Left hindlimb (tissue), 1 donor: Measurements from ENCODE around the gene RBFOX2.
"Not testable (repeated sequence)": the region's sequence is repeated elsewhere in the genome, so short reads cannot be mapped to it uniquely, and the experiment has no call there.

Experiments
- DNase-seq: peaks from one replicate; pipeline ENCODE4 v3.0.0-alpha.2; 2018

Gene RBFOX2

DNA sequence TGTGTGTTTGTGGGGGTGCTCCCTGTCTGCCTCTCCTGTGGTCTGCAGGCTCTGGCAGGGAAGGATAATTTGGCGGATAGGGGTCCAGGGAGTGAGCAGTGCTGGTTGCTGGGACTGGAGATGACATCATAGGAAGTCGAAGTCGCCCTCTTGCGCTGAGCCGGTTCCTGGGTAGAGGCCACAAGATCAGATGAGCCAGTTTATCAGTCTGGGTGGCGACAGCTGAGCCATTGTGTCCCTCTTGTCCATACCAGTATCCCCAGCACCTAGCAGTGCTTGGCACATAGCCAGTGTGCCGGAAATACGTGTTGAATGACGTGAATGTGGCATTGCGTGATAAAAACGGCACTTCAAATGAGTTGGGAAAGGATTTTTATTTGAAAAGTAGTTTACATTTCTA lies 301.2 kb downstream of the RBFOX2 start:
- no peak for DNase-seq

DNA sequence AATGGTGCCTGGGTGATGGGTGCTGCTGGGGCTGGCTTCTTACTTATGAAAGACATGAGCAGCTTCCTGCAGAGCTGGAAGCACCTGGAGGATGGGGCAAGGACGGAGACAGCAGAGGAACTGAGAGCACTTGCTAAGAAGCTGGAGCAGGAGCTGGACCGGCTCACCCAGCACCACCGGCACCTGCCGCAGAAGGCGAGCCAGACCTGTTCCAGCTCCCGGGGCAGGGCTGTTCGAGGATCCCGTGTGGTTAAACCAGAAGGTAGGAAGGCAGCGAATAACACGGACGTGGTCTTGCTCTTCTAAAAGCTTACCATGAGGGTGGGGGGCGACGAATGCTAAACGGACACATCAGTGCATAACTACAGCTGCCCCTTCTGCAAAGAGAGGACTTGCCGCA lies 301.7 kb downstream of the RBFOX2 start:
- no peak for DNase-seq

DNA sequence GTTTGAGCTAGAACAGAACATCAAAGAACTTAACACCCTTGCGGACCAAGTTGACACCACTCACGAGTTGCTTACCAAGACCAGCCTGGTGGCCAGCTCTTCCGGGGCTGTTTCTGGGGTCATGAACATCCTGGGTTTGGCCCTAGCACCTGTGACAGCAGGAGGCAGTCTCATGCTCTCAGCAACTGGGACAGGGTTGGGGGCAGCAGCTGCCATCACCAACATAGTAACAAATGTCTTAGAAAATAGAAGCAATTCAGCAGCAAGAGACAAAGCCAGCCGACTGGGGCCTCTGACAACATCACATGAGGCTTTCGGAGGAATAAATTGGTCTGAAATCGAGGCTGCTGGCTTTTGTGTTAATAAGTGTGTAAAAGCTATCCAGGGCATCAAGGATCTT lies 302.2 kb downstream of the RBFOX2 start:
- no peak for DNase-seq

DNA sequence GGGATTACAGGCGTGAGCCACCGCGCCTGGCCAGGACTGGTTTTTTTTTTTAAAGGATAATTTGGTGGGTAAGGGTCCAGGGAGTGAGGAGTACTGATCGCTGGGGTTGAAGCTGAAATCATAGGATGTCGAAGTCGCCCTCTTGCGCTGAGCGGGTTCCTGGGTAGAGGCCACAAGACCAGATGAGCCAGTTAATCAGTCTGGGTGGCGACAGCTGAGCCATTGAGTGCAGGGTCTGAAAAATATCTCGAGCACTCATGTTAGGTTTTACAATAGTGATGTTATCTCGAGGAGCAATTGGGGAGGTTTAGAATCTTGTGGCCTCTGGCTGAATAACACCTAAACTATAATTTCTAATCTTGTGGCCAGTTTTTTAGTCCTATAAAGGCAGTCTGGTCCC lies 303.1 kb downstream of the RBFOX2 start:
- no peak for DNase-seq

DNA sequence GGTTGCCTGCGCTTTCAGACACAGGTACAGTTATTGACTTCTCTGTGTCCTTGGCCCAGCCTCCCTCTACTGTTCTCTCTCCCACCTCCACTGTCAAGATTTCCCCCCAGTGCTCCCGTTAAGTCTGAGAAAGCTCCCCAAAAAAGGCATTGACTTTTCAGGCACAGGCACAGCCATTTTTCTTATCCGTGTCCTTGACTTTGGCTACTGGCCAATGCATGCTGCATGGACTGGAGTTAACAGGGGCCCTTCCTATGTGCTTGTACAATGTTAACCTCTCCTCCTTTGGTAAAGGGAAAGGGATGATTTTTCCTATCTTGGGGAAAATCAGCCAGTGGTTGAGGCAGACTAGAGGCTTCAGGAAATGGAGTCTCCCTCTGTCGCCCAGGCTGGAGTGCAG lies 306.7 kb downstream of the RBFOX2 start:
- DNase-seq: no peak

DNA sequence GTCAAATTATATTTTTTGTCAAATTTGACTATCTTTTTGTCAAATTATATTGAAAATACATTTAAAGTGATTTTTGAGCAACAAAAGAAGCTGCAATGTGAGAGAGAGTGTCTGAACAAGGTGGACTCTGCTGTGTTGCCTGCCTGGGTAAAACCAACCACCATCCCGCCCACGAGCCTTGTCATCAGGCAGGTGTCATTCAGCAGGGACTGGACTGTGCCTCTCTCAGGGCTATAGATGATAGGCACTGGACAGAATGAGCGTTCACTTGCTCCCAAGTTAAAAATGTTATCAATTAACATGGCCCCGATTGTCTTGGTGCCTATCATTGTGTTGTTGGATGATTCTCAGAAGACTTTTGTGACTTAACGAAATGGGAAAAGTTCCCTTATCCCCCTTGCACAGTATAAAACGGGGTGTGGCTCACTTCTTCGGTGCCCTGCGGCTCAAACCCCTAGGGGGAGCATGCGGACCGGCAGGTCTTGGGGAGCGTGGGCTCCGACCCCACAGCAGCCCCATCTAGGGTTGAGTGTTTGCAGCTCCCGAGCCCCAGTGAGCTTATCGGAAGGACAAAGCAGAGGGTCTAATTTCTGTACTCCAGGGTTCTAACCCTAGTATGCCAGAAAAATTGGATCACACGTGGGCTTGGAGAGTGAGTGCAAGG lies 309.3 kb downstream of the RBFOX2 start:
- DNase-seq: no peak

DNA sequence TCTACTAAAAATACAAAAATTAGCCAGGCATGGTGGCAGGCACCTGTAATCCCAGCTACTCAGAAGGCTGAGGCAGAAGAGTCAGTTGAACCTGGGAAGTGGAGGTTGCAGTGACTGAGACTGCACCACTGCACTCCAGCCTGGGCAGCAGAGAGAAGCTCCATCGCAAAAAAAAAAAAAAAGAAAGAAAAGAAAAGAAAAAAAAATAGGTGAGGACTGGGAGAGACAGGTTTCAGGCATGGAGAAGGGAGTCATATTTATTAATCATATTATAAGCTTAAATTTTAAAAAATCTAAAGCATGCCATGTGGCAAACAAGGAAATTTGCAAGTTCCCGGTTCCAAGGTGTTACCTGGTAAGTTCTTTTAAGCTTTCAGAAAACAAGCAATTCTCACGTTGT lies 311.1 kb downstream of the RBFOX2 start, which contains the start of gene APOL5:
APOL5 (plus strand) TSS at position 301 of the 400 bp plus-strand sequence; CDS start at position 301, 0 bp downstream.
- DNase-seq: no peak

DNA sequence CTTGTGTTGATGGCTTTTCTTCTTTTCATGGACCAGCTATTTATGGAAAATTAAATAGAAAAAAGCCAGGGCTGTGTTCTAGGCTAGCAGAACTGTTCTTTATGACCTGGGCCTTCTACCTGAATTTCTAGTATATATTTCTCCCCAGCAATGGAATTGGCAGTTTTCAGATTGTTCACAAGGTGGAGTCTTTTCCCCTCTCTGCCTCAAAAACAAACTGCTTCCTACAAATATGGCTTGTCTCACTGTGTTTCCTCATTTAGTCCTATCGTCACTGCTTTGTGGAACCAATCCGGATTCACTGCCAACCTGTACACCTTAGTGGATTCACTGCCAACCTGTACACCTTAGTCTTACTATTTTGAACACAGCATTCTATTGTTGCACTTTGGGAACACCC lies 316.0 kb downstream of the RBFOX2 start:
- DNase-seq: no peak

DNA sequence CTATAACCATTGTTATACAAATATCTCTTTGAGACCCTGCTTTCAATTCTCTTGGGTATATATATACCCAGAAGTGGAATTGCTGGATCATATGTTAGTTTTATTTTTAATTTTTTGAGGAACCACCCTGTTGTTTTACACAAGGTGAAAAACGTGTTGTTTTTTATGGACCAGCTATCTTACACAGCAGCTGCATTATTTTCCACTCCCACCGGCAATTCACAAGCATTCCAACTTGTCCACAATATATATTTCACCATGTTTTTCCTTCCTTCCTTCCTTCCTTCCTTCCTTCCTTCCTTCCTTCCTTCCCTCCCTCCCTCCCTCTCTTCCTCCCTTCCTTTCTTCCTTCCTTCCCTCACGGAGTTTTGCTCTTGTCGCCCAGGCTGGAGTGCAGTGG lies 317.3 kb downstream of the RBFOX2 start:
- DNase-seq: no peak

DNA sequence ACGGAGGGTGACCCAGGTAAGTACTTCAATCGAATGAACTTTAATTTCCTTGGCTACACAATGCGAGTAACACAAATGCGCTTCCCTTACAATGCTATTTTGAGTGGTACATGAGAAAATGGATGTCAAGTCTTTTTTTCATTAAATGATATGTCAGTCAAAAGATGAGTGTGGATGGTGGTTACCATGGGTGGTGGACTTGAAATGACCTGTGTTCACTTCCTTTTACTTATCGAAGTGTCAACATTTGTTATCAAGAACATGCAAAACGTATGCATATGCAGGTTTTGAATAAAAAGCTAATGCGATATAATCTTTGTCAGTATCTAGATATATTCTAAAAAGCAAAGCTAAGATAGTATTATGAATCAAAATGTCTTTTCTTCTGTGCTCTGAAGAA lies 319.7 kb downstream of the RBFOX2 start:
- DNase-seq: no peak

DNA sequence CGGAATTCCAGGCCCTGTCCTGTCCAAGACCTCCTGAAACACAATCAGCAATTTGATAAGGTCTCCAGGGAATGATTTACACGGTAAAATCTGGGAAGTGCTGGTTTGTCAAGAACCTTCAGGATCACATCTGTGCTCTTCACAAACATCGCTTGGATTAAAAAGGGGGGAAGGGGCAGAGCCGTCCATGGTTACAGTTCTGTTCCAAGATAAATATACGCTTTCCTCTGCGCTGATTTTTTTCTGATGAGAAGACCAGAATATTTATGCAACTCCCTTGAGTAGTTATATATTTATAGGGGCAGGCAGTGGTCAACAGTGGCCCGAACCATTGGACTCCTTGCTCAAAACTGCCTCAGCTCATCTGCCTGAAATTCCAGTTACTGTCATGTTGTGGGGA lies 320.2 kb downstream of the RBFOX2 start:
- no peak for DNase-seq

DNA sequence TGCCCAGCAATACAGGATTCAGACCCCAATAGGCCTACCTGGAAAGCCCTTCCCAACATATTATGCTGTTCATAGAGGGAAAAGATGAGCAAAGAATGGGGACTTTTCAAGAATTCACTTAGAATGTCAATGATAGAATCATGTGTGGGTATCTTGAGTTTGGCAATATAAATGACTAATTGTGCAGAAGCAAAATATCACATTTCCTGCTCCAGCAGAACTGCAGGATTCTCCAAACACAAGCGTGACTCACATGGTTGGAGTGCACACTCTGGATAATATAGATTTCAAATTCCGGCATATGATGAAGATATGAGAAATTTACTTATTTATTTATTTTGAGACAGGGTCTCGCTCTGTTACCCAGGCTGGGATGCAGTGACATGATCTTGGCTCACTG lies 323.5 kb downstream of the RBFOX2 start:
- DNase-seq: no peak

DNA sequence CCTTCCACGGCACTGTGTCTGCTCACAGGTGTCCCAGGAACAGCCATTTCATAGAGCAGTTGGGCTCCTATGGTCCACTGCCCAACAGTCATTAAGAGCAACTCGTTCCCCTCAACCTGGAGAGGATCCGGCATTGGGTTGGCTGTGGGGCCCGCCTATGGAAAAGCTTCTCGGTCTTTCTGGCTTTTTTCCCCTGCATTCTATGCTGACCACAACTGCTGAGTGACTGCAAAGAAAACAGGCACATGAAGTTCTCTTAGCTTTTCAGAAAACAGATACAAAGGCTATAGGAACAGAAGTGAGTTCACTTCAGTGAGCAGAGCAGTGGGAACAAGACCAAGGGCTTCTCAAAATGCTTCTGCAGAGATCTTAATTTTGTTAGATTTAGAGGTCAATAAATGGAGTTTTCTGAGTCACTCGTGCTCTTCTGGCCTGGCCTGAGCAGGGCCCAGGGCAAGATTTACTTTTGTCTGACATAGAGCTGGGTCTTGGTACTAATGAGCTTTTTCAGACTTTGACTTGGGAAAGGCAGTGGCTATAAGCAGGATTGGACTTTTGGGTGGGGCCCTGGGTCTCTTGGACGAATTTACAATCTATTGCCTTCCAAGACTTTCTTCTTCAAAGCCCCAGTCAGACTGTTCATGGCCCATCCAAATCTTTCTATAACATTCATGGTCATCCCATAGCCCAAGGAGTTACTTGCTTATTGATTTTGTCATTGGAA lies 324.6 kb downstream of the RBFOX2 start:
- DNase-seq: peak; percentile 38

DNA sequence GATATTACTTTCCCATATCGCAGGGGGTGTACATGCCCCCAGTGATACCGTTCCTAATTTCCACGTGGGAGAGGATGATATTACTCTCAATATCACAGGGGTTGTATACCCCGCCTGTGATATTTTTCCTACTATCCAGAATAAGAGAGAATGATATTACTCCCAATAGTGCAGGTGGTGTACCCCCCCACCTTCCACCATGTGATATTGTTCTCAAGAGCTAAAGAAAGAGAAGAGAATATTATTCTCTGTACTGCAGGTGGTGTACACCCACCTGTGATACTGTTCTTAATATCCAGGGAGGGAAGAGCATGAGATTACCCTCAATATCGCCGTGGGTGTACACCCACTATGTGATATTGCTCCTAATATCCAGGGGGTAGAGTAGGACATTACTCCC lies 328.8 kb downstream of the RBFOX2 start:
- not testable (repeated sequence) for DNase-seq

DNA sequence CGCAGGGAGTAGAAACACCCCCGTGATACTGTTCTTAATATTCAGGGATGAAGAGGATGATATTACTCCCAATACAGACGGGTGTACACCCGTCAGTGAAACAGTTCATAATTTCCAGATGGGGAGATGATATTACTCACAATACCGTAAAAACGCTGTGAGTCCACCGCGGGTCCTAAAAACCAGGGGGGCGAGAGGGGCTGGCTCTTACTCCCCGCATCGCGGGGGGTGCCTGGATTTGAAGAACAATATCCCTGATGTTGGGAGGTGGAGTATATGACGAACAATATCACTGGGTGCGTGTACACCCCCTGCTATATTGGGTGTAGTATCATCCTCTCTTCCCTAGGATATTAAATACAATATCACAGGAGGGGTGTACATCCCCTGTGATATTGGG lies 331.5 kb downstream of the RBFOX2 start:
- DNase-seq: no peak

DNA sequence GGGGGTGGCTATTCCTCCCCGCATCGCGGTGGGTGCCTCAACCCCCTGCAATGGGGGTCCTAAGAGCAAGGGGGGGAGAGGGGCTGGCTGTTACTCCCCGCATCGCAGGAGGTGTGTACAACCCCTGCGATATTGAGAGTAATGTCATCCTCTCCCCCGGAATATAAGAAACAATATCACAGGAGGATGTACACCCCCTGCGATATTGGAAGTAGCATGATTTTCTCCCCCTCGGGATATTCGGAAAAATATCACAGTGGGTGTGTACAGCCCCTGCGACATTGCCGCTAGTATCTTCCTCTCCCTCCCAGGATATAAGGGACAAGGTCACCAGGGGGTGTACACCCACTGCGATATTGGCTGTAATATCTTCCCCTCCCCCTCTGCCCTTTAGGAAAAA lies 333.4 kb downstream of the RBFOX2 start:
- DNase-seq: no peak

DNA sequence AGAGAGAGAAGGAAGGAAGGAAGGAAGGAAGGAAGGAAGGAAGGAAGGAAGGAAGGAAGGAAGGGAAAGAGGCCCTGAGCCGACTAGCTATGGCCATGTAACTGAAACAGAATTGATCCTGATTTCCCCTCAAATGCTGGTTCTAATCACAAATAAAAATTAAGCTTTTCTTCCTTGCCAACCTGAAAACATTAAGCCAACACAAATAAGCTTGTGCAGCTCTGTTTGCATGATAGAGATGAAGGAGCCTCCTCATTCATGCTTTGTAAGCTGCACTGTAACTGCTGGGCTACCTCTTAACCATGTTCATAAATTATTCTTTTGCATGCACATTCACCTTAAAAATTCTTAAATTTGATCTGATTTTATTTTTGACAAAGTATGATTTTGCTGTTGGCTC lies 338.6 kb downstream of the RBFOX2 start:
- DNase-seq: no peak

DNA sequence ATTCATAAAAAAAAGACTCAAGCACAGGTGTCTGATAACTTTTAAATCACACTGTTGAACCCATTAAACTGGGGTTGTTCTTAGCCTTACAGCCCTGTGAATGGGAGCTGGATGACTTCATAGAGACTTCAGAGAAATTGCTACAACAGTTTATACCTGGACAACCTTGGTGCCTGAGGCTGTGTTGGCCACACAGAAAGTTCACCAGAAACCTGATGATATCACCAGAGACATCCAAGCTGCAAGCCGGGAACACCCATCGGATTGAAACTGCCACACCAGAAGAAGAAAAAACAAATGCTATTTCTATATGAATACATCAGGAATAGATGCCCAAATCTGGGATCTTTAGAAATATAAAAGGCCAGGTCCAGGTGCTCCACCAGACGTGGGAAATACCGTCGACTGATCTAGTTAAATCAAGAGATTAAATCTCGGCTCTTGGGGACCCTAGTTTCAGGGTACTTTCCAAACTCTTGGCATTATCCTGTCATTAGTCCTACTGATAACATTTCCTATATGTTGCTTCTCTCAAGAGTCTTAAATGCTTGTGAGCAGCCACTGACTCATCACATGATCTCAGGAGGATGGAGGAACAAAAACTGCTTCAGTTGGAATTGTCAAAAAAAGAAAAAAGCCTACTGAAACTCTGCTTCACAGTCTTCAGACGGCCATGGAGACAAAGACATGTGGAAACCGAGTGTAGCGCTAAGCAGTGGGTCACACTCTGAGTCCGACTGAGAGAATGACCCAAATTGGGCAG lies 339.5 kb downstream of the RBFOX2 start:
- no peak for DNase-seq
